Endothelial cell of umbilical vein (primary cell): ENCODE data around the gene FHIT.

Source experiments
- CTCF ChIP-seq, 2 donors: IDR thresholded peaks; 1 replicate in 1 of 2; 2 replicates in 1 of 2; pipeline ENCODE4 v1.5.1; 2011; ENCODE audit warnings: low read length in 2 of 2, mild to moderate bottlenecking in 2 of 2, moderate library complexity in 2 of 2, control low read depth in 1 of 2, inconsistent platforms in 1 of 2, low read depth in 1 of 2; ENCODE audit not compliant: insufficient read depth in 1 of 2; ENCODE audit errors: extremely low read depth in 1 of 2
- EZH2 ChIP-seq: IDR thresholded peaks from 2 replicates; pipeline ENCODE4 v1.6.1; 2012; ENCODE audit warnings: borderline replicate concordance, low read depth, mild to moderate bottlenecking, moderate library complexity, low read length, inconsistent platforms; ENCODE audit not compliant: severe bottlenecking
- FOS ChIP-seq: IDR thresholded peaks from 2 replicates; pipeline ENCODE4 v1.6.1; 2011; ENCODE audit warnings: mild to moderate bottlenecking, low read length, moderate library complexity, borderline replicate concordance; ENCODE audit not compliant: insufficient read depth
- GATA2 ChIP-seq: IDR thresholded peaks from 2 replicates; pipeline ENCODE4 v1.7.0; 2011; ENCODE audit warnings: low read depth, mild to moderate bottlenecking, moderate library complexity, mixed read lengths, low read length; ENCODE audit not compliant: insufficient read length, insufficient read depth
- JUN ChIP-seq: IDR thresholded peaks from 2 replicates; pipeline ENCODE4 v1.6.1; 2011; ENCODE audit warnings: borderline replicate concordance, low read depth; ENCODE audit not compliant: insufficient read length, insufficient read depth
- MAX ChIP-seq: IDR thresholded peaks from 2 replicates; pipeline ENCODE4 v1.6.1; 2011; ENCODE audit not compliant: insufficient read depth, insufficient read length
- MYC ChIP-seq: IDR thresholded peaks from one replicate; pipeline ENCODE4 v1.6.1; 2011; ENCODE audit warnings: mild to moderate bottlenecking, low read depth, low read length
- POLR2A ChIP-seq: IDR thresholded peaks from 2 replicates; pipeline ENCODE4 v1.6.1; 2012; ENCODE audit warnings: low read depth, mild to moderate bottlenecking, control low read depth, low read length
- POLR2AphosphoS5 ChIP-seq: IDR thresholded peaks from 2 replicates; pipeline ENCODE4 v1.6.1; 2012; ENCODE audit warnings: low read depth, mild to moderate bottlenecking, control low read depth, low read length, moderate library complexity; ENCODE audit not compliant: insufficient read depth

DNA sequence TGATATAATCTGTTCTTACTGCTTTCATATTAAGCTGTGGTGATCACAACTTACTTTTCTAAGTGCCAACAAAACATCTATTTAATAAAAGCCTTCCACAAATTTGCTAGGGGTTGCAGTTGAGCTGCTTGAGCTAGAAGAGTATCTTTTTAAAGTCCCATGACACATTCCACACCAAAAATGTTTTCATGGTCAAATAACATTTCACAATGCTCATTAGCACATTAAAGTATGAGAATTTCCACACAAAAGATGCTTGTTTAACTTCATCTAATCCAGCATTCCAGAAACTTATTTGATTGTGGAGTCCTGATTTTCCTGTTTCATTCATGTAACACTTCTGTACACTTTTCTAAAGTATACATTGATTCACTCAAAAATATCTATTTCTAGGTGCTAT is 1325.3 kb downstream of the FHIT start:
- TF ChIP-seq CTCF (IDR thresholded peaks at IDR 0.05; ENCODE audit: extremely low read depth in 1 of 2, insufficient read depth in 1 of 2, low read depth in 1 of 2, low read length in 2 of 2) (no peak), JUN (no peak), POLR2A (no peak), POLR2AphosphoS5 (no peak), EZH2 (no peak), FOS (no peak), MYC (no peak), MAX (no peak), GATA2 (no peak)
